Dendritic cell treated with granulocyte-macrophage colony-stimulating factor and Interleukin-4, amounts not matched to agents 40 ng/mL and 50 ng/mL, for 4 days (primary cell): ENCODE data around the gene SDHB.
A peak's percentile ranks its signal among the peaks of the same experiment; 100 is the strongest.

ENCODE experiments used
- H3K27ac Mint-ChIP-seq: one replicate; pipeline ENCODE4 v1.8.0; 2022; ENCODE audit warnings: mild to moderate bottlenecking, mixed read lengths
- H3K27me3 Mint-ChIP-seq: one replicate; pipeline ENCODE4 v1.8.0; 2022; ENCODE audit warnings: mild to moderate bottlenecking, mixed read lengths
- H3K36me3 Mint-ChIP-seq: one replicate; pipeline ENCODE4 v1.8.0; 2022; ENCODE audit warnings: low read depth, mixed read lengths
- H3K4me1 Mint-ChIP-seq: one replicate; pipeline ENCODE4 v1.8.0; 2022; ENCODE audit warnings: low read depth, mixed read lengths
- H3K4me3 Mint-ChIP-seq: one replicate; pipeline ENCODE4 v1.8.0; 2022; ENCODE audit warnings: mild to moderate bottlenecking, moderate library complexity, mixed read lengths
- H3K9me3 Mint-ChIP-seq: one replicate; pipeline ENCODE4 v1.8.0; 2022; ENCODE audit warnings: mixed read lengths
- intact Hi-C: fragments of 100-400 bp; cut with micrococcal nuclease; formaldehyde crosslinking; loops from one replicate; pipeline ENCODE4 v1.15.0; 2022

The SDHB gene

DNA sequence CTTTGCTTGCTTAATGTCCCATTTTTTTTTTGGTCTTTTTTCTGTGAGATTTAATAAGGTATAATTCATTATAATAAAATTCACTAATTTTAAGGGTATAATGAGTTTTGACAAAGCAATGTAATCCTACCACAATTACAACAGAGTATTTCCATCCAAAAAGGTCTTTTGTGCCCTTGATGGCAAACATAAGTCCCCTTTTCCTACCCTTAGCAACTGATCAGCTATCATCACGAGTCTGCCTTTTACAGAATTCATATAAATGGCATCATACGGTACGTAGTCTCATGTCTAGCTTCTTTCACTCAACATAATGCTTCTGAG, 7.5 kb downstream of the SDHB start:
- peaks cover 77% of the 10 kb centered on the region for H3K36me3 Mint-ChIP-seq
- H3K27ac Mint-ChIP-seq = peak overlapping the region; percentile 92
- no peak overlapping the region for H3K4me3 Mint-ChIP-seq
- intact Hi-C loops = loop anchor here (1.0 to 5.0 kb wide), 3 partner anchors 39 to 95 kb away; no protein-coding TSS in a partner anchor
- no peaks in the 10 kb centered on the region for H3K9me3 Mint-ChIP-seq
- peaks cover 38% of the 10 kb centered on the region for H3K4me1 Mint-ChIP-seq
- H3K27me3 Mint-ChIP-seq = no peaks in the 10 kb centered on the region

DNA sequence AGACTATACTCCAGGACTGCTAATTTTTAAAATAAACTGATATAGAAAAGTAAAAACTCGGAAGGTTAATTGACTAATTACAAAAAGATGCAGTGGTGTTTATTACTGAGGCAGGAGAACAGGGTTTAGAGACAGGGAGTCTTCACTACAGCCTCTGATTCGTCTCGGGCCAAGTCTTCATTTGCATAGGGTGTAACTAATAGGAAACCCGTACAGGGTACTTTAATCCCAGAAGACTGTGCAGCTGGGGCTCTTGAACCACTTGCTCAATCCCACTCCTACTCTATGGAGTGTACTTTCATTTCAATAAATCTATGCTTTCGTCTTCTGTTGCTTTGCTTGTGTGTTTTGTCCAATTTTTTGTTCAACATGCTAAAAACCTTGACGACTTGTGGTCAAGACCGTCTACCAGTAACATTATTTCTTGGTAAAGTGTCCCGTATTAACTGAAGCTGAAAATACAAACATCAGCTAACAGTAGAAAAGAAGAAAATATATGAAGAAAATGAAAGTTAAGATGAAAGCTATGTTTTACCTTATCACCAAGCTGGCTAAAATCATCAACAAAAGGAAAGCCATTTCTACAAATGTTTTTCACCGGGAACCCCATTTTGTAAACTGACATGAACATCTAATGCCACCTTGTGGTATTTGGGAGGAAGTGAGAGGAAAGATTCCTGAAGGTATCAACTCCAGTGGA, 8.0 kb downstream of the SDHB start:
- peak overlapping the region; percentile 92 for H3K27ac Mint-ChIP-seq
- H3K9me3 Mint-ChIP-seq = no peaks in the 10 kb centered on the region
- peaks cover 77% of the 10 kb centered on the region for H3K36me3 Mint-ChIP-seq
- H3K4me1 Mint-ChIP-seq = peaks cover 34% of the 10 kb centered on the region
- no peaks in the 10 kb centered on the region for H3K27me3 Mint-ChIP-seq
- H3K4me3 Mint-ChIP-seq = no peak overlapping the region
- intact Hi-C loops = loop anchor here (1.0 to 5.0 kb wide), 3 partner anchors 38 to 94 kb away; no protein-coding TSS in a partner anchor

- H3K4me3 Mint-ChIP-seq = no peak overlapping the region
Measured at GRCh38 chr1:17045150-17045549, 8.7 kb downstream of the SDHB start.

DNA sequence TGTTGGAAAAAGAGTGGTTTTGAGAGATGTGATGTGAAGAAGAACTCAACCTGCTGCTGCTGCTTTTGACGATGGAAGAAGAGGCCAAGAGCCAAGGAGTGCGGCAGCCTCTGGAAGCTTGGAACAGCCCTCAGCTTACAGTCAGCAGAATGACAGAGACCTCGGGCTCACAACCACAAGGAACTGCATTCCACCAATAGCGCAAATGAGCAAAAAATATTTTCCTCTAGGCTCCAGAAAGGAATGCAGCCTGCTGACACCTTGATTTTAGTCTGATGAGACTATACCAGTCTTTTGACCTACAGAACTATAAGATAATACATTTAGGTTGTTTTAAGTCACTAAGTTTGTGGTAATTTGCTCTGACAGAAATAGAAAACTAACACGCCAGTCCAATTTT, 10.2 kb downstream of the SDHB start:
- peak overlapping the region; percentile 75 for H3K27ac Mint-ChIP-seq
- intact Hi-C loops = no loop called here
- no peaks in the 10 kb centered on the region for H3K27me3 Mint-ChIP-seq
- peaks cover 74% of the 10 kb centered on the region for H3K36me3 Mint-ChIP-seq
- no peaks in the 10 kb centered on the region for H3K9me3 Mint-ChIP-seq
- H3K4me1 Mint-ChIP-seq = peaks cover 41% of the 10 kb centered on the region
- H3K4me3 Mint-ChIP-seq = peak overlapping the region; percentile 40

More at GRCh38 chr1:17045150-17045549, 8.7 kb downstream of the SDHB start:
- intact Hi-C loops = loop anchor here (5.0 kb wide), 1 partner anchor 38 kb away; no protein-coding TSS in a partner anchor
- Mint-ChIP-seq H3K27me3 (no peaks in the 10 kb centered on the region), H3K9me3 (no peaks in the 10 kb centered on the region), H3K4me1 (peaks cover 38% of the 10 kb centered on the region), H3K36me3 (peaks cover 77% of the 10 kb centered on the region), H3K27ac (peak overlapping the region; percentile 92)

DNA sequence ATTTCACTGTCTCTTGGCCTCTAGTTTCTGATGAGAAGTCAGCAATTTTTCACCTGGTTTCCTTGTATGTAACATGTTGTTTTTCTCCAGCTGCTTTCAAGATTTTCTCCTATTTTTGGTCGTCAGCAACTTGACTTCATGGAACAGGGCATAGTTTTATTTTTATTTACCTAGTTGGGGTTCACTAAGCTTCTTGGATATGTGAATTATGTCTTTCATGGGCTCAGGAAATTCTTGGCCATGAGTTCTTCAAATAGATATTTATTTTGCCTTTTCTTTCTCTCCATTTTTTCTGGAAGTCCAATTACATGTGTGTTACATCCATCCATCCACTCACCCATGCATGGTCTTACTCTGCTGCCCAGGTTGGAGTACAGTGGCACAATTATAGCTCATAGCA, 13.7 kb downstream of the SDHB start:
- Mint-ChIP-seq H3K4me1 (peaks cover 35% of the 10 kb centered on the region), H3K27ac (peak overlapping the region; percentile 39), H3K9me3 (no peaks in the 10 kb centered on the region), H3K4me3 (no peak overlapping the region), H3K27me3 (no peaks in the 10 kb centered on the region), H3K36me3 (peaks cover 85% of the 10 kb centered on the region)
- intact Hi-C loops = no loop called here

- peaks cover 86% of the 10 kb centered on the region for H3K36me3 Mint-ChIP-seq
- no peaks in the 10 kb centered on the region for H3K9me3 Mint-ChIP-seq
- intact Hi-C loops = no loop called here
- H3K27ac Mint-ChIP-seq = no peak overlapping the region
- peaks cover 34% of the 10 kb centered on the region for H3K4me1 Mint-ChIP-seq
- no peaks in the 10 kb centered on the region for H3K27me3 Mint-ChIP-seq
- H3K4me3 Mint-ChIP-seq = no peak overlapping the region
Measured at GRCh38 chr1:17039522-17039921, 14.3 kb downstream of the SDHB start.

DNA sequence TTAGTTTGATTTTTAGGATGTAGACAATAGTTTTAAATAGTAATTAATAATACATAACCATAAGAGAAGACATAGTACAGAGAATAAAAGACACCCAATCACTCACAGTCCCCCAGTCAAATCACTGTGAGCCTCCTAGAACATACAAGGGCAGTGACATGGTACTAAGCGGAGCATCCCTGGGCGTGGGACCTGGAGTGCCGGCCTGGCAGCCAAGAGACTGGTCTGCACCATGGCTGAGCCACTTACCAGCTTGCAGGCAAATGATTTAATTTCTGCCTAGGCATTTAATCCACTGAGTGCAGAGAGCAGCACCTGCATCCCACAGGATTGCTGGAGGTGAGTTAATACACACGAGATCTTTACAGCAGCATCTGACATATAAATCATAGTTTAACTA, 20.4 kb downstream of the SDHB start:
- Mint-ChIP-seq H3K4me1 (peaks cover 23% of the 10 kb centered on the region), H3K4me3 (no peak overlapping the region), H3K27me3 (no peaks in the 10 kb centered on the region), H3K36me3 (peaks cover 88% of the 10 kb centered on the region), H3K27ac (no peak overlapping the region), H3K9me3 (no peaks in the 10 kb centered on the region)
- intact Hi-C loops = no loop called here

DNA sequence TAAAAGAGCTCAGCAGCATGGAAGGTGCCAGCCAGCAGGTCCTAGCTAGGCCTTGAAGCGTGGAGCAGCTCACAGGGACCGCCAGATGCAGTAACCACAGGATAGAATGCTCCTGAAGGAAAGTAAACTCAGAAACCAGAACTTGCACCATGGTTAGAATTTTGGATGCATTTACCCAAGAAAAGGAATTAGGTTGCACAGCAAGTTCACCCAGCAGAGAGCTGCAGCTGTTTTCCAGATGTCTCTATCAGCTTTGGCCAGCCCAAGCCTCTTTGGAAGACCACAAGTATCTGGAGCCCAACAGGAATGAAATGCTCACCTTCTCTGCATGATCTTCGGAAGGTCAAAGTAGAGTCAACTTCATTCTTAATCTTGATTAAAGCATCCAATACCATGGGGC, 21.1 kb downstream of the SDHB start:
- Mint-ChIP-seq H3K4me3 (no peak overlapping the region), H3K27me3 (no peaks in the 10 kb centered on the region), H3K36me3 (peaks cover 88% of the 10 kb centered on the region), H3K27ac (no peak overlapping the region), H3K9me3 (no peaks in the 10 kb centered on the region), H3K4me1 (peaks cover 23% of the 10 kb centered on the region)
- intact Hi-C loops = no loop called here

- peaks cover 90% of the 10 kb centered on the region for H3K36me3 Mint-ChIP-seq
- H3K4me1 Mint-ChIP-seq = peaks cover 30% of the 10 kb centered on the region
- H3K27ac Mint-ChIP-seq = no peak overlapping the region
- intact Hi-C loops = no loop called here
- H3K9me3 Mint-ChIP-seq = no peaks in the 10 kb centered on the region
- no peak overlapping the region for H3K4me3 Mint-ChIP-seq
- H3K27me3 Mint-ChIP-seq = no peaks in the 10 kb centered on the region
Measured at GRCh38 chr1:17031436-17031835, 22.4 kb downstream of the SDHB start.

DNA sequence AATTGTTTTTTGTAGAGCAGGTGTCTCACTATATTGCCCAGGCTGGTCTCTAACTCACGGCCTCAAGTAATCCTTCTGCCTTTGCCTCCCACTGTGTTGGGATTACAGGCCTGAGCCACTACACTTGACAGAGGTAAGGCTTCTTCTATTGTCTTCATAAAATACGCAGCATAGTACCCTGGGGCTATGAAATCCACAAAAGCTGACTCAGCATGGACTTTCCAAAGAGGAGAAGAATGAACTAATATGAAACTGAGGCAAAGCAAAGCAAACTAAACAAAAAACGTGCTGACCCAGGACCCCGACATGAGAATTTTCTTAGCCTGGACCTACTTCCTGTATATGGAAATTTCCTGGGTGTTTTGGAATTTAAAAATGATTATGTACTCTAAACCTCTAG, 23.6 kb downstream of the SDHB start:
- Mint-ChIP-seq H3K27me3 (no peaks in the 10 kb centered on the region), H3K36me3 (peaks cover 94% of the 10 kb centered on the region), H3K27ac (peak overlapping the region; percentile 74), H3K9me3 (no peaks in the 10 kb centered on the region), H3K4me1 (peaks cover 30% of the 10 kb centered on the region), H3K4me3 (no peak overlapping the region)
- intact Hi-C loops = no loop called here

DNA sequence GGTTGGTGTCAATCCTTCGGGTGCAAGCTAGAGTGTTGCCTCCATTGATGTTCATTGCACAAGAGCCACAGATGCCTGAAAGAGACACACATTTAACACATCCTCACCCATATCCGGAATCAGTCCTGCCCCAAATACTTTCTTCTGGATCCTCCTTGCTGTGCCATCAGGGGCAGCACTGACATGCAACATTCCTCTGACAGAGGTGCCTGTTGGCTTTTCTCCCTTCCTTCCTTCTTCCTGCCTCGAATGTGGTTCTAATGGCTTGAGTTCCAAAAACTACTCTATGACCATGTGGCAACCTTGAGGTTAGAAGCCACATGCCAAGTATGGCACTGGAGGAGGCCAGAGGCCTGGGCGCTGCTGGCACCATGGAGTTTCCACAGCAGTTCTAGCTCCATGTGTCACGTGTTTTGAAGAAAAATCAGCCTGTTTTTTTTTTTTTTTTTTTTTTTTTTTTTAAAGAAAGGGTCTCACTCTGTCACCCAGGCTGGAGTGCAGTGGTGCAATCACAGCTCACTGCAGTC, 25.1 kb downstream of the SDHB start:
- H3K27me3 Mint-ChIP-seq = no peaks in the 10 kb centered on the region
- peaks cover 93% of the 10 kb centered on the region for H3K36me3 Mint-ChIP-seq
- H3K27ac Mint-ChIP-seq = peak overlapping the region; percentile 74
- H3K4me1 Mint-ChIP-seq = peaks cover 41% of the 10 kb centered on the region
- no peaks in the 10 kb centered on the region for H3K9me3 Mint-ChIP-seq
- H3K4me3 Mint-ChIP-seq = no peak overlapping the region
- intact Hi-C loops = no loop called here

- no peak overlapping the region for H3K4me3 Mint-ChIP-seq
- peaks cover 94% of the 10 kb centered on the region for H3K36me3 Mint-ChIP-seq
- peak overlapping the region; percentile 74 for H3K27ac Mint-ChIP-seq
- no peaks in the 10 kb centered on the region for H3K9me3 Mint-ChIP-seq
- intact Hi-C loops = loop anchor here (2.0 kb wide), 1 partner anchor 15 kb away; no protein-coding TSS in a partner anchor
- no peaks in the 10 kb centered on the region for H3K27me3 Mint-ChIP-seq
- peaks cover 49% of the 10 kb centered on the region for H3K4me1 Mint-ChIP-seq
Measured at GRCh38 chr1:17027900-17028299, 25.9 kb downstream of the SDHB start.

GRCh38 chr1:17027403-17027802, 26.4 kb downstream of the SDHB start:
- intact Hi-C loops = loop anchor here (2.0 kb wide), 1 partner anchor 15 kb away; no protein-coding TSS in a partner anchor
- no peaks in the 10 kb centered on the region for H3K27me3 Mint-ChIP-seq
- H3K4me1 Mint-ChIP-seq = peaks cover 53% of the 10 kb centered on the region
- H3K9me3 Mint-ChIP-seq = no peaks in the 10 kb centered on the region
- H3K4me3 Mint-ChIP-seq = no peak overlapping the region
- H3K36me3 Mint-ChIP-seq = peaks cover 94% of the 10 kb centered on the region
- peak overlapping the region; percentile 74 for H3K27ac Mint-ChIP-seq

DNA sequence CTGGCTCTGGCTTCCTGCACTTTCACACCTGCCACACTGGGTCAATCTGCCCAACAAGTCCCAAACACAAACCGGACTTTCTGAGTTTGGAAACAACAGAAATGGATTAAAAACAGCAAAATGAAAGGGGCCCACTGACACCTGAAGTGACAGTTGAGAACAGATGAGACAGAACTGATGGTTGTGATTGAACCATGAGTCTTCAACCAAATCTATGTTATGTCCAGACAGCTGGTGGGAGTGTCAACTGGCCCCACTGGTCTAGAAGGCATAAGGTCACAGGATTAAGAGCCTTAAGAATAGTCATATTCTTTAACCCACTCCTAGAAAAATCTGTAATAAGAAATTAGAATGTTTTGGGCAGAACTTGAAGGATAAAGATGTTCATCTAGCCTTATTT, 29.1 kb downstream of the SDHB start:
- no peaks in the 10 kb centered on the region for H3K27me3 Mint-ChIP-seq
- peaks cover 95% of the 10 kb centered on the region for H3K36me3 Mint-ChIP-seq
- H3K27ac Mint-ChIP-seq = peak overlapping the region; percentile 67
- H3K4me1 Mint-ChIP-seq = peaks cover 52% of the 10 kb centered on the region
- no peak overlapping the region for H3K4me3 Mint-ChIP-seq
- H3K9me3 Mint-ChIP-seq = no peaks in the 10 kb centered on the region
- intact Hi-C loops = no loop called here

DNA sequence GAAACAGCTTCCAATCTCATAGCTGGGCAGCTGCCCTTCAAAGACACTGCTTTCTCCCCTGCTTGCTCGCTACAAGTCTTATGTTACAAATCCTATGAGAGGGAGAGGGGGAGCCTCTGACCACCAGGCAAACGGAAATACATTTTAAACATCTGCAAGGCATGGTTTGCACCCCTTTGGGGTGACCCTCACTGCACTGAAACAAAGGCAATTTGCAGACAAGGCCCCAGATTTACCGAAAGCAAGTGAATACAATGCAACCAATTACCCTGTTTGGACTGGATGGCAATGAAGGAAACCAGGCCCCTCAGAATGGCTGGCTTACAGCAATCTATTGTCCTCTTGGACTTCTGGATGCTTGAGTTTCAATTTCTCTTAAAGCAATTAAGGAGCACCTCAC, 30.3 kb downstream of the SDHB start:
- Mint-ChIP-seq H3K9me3 (no peaks in the 10 kb centered on the region), H3K36me3 (peaks cover 95% of the 10 kb centered on the region), H3K4me3 (no peak overlapping the region), H3K27ac (peak overlapping the region; percentile 67), H3K27me3 (no peaks in the 10 kb centered on the region), H3K4me1 (peaks cover 49% of the 10 kb centered on the region)
- intact Hi-C loops = no loop called here
